Measurements from ENCODE around the gene ACOXL.
"Not testable (repeated sequence)": the region's sequence is repeated elsewhere in the genome, so short reads cannot be mapped to it uniquely, and the experiment has no call there.

The ACOXL gene

DNA sequence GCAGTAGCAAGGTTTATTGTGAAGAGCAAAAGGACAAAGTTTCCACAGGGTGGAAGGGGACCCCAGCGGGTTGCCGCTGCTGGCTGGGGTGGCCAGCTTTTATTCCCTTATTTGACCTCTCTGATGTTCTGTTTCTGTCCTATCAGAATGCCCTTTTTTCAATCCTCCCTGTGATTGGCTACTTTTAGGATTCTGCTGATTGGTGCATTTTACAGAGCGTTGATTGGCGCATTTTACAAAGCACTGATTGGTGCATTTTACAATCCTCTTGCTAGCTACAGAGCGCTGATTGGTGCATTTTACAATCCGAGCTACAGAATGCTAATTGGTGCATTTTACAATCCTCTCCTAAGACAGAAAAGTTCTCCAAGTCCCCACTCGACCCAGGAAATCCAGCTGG, 123.5 kb downstream of the ACOXL start:
- not testable (repeated sequence) for DNase-seq (ENCODE audit: low spot score)

- no peak for DNase-seq (ENCODE audit: low spot score)
Observed at GRCh38 chr2:110858135-110858725, 125.9 kb downstream of the ACOXL start.

- DNase-seq (ENCODE audit: low spot score) = no peak
Observed at GRCh38 chr2:110858993-110859701, 126.8 kb downstream of the ACOXL start.

DNA sequence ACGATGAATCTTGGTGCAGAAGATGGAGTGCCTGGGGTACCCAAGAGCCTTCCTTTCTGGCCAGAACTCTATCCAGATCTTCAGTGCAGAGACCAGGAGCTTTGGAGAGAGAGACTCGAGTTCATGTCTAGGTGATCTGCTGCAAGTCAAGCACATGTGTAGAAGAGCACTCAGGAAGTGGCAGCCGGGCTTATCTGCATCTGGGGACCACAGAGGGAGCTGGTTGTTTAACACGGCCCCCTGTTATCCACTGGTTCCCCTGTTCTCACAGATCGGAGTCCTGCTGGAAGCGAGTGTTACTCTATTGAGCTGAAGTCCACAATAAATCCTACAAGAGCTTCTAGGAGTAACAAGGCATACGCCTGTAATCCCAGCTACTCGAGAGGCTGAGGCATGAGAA, 128.3 kb downstream of the ACOXL start:
- no peak for DNase-seq (ENCODE audit: low spot score)

DNA sequence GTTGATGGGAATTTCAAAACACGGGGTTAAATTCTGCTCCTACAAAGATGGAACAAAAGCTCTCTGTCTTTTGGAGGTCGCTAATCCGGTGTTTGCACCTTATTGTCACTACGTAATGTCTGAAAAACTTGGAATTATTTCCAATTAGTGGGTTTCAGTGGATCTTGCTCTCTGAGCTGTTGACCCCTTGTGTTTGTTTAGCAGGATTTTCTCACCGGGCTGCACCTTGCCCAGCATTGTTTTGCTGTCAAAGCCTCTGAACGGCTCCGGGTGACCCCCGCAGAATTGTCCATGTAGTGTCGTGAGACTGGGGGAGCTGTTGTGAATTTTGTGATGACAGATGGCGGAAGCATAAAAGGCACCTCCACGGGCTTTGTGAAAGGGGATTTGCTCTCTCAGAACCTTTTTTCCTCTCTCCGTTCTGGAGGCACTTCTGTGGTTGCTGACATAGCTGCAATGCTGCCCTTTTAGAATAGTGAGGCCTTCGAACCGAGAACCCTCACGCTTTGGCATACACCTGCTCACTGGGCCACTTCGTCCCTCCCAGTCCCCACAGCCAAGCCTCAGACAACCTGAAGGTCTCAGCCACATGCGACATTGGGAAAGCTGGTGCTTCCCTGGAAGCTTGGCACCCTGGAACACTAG, 129.4 kb downstream of the ACOXL start:
- DNase-seq (ENCODE audit: low spot score) = no peak

GRCh38 chr2:110863726-110864125, 131.4 kb downstream of the ACOXL start:
- DNase-seq (ENCODE audit: low spot score) = no peak

- DNase-seq (ENCODE audit: low spot score) = no peak
Observed at GRCh38 chr2:110864176-110864575, 131.8 kb downstream of the ACOXL start.

DNA sequence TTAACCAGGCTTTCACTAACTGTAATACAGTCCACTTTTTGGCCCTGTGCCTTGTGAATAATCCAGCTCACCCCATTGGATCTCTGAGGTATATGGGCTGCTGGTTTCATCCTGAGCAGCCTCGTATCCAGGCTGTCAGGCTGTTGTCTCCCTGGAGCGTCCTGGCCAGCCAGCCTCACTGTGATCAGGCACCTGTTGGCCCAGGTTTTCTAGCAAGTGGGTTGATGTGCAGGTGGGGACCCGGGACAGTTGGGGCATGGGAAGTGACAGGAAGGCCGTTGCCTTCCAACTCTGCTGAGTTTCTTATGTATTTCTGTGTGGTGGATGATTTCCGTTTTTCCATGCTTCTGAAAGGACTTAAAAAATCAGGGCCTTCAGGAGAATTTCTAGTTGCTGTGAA, 132.4 kb downstream of the ACOXL start:
- no peak for DNase-seq (ENCODE audit: low spot score)

DNA sequence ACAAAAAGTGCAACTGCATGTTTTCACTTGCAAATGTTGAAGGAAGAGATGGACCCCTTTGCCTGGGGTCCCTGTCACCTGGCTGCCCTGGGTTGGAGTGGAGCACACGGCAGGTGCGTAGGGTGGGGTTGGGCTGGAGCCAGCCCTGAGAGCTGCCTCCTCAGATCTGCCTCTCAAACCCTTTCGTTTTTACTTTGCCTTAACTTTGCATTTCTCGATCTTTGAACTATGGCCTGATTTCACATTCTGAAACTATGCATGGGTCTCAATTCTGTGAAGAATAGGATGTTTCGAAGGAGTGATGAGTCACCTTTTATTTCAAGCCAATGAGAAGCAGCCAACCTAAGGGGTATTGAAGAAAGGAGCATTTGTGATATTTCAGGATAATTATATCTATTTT, 132.8 kb downstream of the ACOXL start:
- DNase-seq (ENCODE audit: low spot score) = no peak

- DNase-seq (ENCODE audit: low spot score) = no peak
Observed at GRCh38 chr2:110866045-110866444, 133.7 kb downstream of the ACOXL start.

DNA sequence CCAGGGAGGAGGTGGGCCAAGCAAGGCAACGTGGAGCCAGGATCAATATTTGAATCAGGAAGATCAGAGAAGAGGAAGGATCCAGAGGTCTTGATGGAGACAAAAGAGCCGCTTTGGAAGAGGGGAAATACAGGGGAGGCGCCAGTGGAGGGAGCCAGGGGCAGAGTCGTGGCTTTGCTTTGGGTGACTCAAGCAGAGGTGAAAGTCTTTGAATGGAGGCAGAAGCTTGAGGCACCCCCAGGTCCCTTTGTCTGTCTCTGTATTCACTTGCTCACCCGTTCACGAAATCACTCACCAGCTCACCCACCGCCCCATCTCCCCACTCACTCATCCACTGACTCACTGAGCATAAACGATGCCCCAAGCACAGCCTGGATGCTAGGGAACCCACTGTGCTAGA, 134.1 kb downstream of the ACOXL start:
- no peak for DNase-seq (ENCODE audit: low spot score)

- no peak for DNase-seq (ENCODE audit: low spot score)
Observed at GRCh38 chr2:110867078-110867477, 134.7 kb downstream of the ACOXL start.

- DNase-seq (ENCODE audit: low spot score) = no peak
Observed at GRCh38 chr2:110868971-110869370, 136.6 kb downstream of the ACOXL start.

DNA sequence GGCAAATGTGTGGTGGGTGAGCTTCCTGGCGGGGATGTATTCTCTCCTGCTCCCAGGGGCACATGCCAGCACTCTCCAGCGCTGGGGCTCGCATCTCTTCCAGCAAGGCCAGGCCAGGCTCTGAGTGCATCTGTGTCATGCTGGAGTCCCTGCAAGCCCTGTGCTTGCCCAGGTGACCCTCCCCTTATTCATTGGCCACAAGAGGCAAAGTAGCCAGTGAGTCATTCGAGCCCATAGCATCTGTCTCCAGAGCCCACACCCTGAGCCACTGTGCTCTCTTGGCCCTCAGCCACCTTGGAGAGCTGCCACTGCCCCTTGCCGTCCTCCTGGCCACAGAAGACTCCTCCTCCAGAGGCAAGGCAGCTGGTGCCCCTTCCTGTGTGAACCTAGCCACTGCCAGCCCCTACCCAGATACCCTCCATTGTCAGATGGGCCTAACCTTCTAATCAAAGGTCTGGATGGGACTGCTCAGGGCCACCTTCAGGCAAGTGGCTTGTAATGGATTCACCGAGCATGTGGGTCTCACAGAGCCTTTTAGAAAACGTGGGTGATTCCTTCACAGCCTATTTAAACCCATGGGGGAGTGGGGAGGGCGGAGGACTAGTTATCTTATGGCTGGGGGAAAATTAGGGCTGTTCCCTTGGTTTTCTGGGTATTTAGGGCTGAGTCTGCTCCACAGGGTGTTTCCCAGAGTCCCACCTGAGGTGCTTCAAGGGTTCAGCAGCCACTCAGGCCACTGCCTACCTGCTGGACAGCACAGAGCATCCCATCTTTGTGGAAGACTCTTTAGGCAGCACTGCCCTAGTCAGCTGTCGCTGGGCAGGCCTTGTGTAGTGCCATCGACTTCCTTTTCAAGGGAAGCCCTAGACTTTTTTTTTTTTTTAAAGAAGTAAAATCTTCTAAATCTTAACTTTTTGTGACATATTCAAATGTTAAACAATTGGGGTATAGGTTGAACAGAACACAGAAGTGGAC, 137.4 kb downstream of the ACOXL start:
- DNase-seq (ENCODE audit: low spot score) = no peak

- DNase-seq (ENCODE audit: low spot score) = no peak
Observed at GRCh38 chr2:110870545-110870944, 138.2 kb downstream of the ACOXL start.

GRCh38 chr2:110871637-110872036, 139.3 kb downstream of the ACOXL start:
- no peak for DNase-seq (ENCODE audit: low spot score)

DNA sequence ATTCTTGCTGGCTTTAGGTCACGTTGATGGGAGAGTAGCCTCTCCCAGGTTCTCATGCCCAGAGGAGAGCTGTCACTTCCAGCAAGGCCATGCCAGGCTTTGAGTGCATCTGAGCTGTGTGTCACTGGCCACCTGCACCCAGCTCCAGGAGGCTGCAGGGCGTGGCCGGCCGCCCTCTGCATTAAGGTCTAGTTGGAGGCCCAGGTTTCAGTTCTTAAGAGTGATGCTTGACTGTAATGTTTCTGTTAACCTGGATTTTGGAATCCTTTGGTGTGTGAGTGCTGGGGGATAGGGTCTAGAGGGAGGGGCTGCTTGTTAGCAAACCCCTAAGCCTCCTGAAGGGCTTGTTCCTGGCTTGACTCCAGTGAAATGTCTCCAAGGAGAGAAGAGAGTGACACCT, 140.1 kb downstream of the ACOXL start:
- DNase-seq (ENCODE audit: low spot score) = no peak

DNA sequence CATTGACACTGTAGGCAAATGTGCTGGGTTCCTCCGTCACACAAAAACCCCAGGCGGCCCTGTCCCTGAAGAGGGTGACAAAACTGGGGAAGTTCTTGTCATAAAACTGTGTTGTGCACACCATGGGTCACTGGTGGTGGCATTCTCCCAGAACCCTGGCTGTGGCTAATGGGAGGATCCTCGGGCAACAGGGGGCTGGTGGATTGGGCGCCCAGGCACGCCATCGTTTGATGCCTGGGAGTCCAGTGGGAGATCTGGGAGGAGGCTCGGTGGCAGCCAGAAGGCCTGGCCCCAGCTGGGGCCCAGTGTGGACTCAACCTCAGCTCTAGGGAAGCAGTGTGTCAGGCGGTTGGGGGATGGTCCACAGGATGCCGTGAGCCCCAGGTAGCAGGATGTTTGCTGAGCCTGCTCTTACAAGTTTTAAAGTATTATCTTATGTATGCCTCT, 140.7 kb downstream of the ACOXL start:
- no peak for DNase-seq (ENCODE audit: low spot score)

- DNase-seq (ENCODE audit: low spot score) = no peak
Observed at GRCh38 chr2:110873597-110874452, 141.5 kb downstream of the ACOXL start.

DNA sequence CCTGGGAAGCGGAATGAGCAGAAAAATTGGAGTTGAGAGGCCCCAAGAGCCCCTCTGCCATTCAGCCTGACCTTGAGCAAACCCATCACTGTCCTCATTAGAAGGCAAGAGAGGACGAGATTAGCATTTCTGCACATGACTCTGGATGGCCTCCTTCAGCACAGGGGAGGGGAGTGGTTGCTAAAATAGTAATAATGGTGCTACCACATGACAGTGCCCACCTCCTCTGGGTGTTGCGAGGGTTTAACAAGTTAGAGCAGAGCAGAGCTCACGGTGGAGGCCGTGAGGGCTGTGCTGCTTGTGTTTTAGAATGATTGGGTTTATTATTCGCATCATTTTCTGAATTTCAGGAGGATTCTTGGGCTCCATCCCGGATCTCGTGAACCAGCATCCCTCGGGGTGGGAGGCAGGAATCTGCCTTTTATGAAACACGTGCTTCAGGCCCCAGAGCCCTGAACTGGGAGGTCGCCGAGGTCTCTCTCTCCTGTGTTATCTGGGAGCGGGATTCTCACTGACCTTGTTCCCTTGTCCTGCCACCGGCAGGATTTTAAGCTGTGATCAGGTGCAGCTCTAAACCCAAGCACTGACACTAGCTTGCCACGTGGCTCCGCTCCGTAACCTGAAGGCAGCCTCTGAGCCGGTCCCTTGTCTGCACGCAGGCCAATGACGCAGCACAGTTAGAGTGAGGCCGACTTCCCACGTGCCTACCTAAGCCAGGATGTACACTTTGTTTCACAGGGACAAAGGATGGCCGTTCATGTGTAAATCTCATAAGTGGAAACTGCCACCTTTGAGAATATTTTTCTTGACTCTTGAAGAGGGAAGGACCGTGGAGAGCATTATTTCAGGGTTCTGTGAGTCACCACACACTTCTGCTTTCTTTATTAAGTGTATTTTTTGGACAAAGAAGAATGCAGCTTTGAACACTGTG, 142.3 kb downstream of the ACOXL start:
- DNase-seq (ENCODE audit: low spot score) = no peak

All from GM03348 (cell line).